Measurements from ENCODE around the gene TMEM240. TPM values are rescaled to one million over a fixed set of nuclear protein-coding genes. Genes with fewer than 3 reads are reported as not detected.
"Not testable (repeated sequence)": the region's sequence is repeated elsewhere in the genome, so short reads cannot be mapped to it uniquely, and the experiment has no call there.

The TMEM240 gene
- total RNA-seq, 2 donors from 2014 or later, result 3.9 to 7.8 TPM

GRCh38 chr1:1510912-1511532, 29.4 kb downstream of the TMEM240 start:
- intact Hi-C loops (cut with DNase I), result no loop called here
- DNase-seq (ENCODE audit: low spot score), result no peak

- DNase-seq (ENCODE audit: low spot score), result not testable (repeated sequence)
- intact Hi-C loops (cut with DNase I), result loop anchor here in 1 of 2 donors (10.0 kb wide), 1 partner anchor 135 kb away; the partner anchor contains the start of gene AURKAIP1
These were observed 31.0 kb downstream of the TMEM240 start for GRCh38 chr1:1509465-1509850.

- intact Hi-C loops (cut with DNase I), result loop anchor here in 1 of 2 donors (10.0 kb wide), 1 partner anchor 134 kb away; the partner anchor contains the start of gene AURKAIP1
These were observed 31.5 kb downstream of the TMEM240 start for GRCh38 chr1:1508775-1509464.

GRCh38 chr1:1507305-1507704, 33.1 kb downstream of the TMEM240 start:
- DNase-seq (ENCODE audit: low spot score), result no peak
- intact Hi-C loops (cut with DNase I), result loop anchor here in 1 of 2 donors (10.0 kb wide), 1 partner anchor 133 kb away; the partner anchor contains the start of gene AURKAIP1

More at GRCh38 chr1:1508775-1509464, 31.5 kb downstream of the TMEM240 start:
- DNase-seq (ENCODE audit: low spot score), result not testable (repeated sequence)

GRCh38 chr1:1505801-1506200, 34.6 kb downstream of the TMEM240 start:
- intact Hi-C loops (cut with DNase I), result loop anchor here in 1 of 2 donors (10.0 kb wide), 1 partner anchor 131 kb away; the partner anchor contains the start of gene AURKAIP1
- DNase-seq (ENCODE audit: low spot score), result not testable (repeated sequence)

GRCh38 chr1:1505366-1505798, 35.0 kb downstream of the TMEM240 start:
- intact Hi-C loops (cut with DNase I), result loop anchor here in 1 of 2 donors (10.0 kb wide), 1 partner anchor 131 kb away; the partner anchor contains the start of gene AURKAIP1
- DNase-seq (ENCODE audit: low spot score), result not testable (repeated sequence)

GRCh38 chr1:1504777-1505365, 35.6 kb downstream of the TMEM240 start:
- DNase-seq (ENCODE audit: low spot score), result peak; percentile 91
- intact Hi-C loops (cut with DNase I), result loop anchor here (5.0 to 10.0 kb wide), 2 partner anchors 63 to 130 kb away; partner anchors contain the start of gene AURKAIP1 (in 1 of the 2)

- intact Hi-C loops (cut with DNase I); DNase-seq (ENCODE audit: low spot score): not testable (repeated sequence)
These were observed 44.9 kb downstream of the TMEM240 start for GRCh38 chr1:1495461-1495975.

GRCh38 chr1:1494311-1494710, 46.1 kb downstream of the TMEM240 start:
- intact Hi-C loops (cut with DNase I), result loop anchor here in 1 of 2 donors (5.0 kb wide), 1 partner anchor 1908 kb away; no protein-coding TSS in a partner anchor
- not testable (repeated sequence) for DNase-seq (ENCODE audit: low spot score)

GRCh38 chr1:1491601-1492000, 48.8 kb downstream of the TMEM240 start:
- DNase-seq (ENCODE audit: low spot score), result no peak
- intact Hi-C loops (cut with DNase I), result loop anchor here in 1 of 2 donors (5.0 kb wide), 1 partner anchor 1911 kb away; no protein-coding TSS in a partner anchor

GRCh38 chr1:1490633-1491230, 49.7 kb downstream of the TMEM240 start:
- intact Hi-C loops (cut with DNase I), result loop anchor here in 1 of 2 donors (5.0 kb wide), 1 partner anchor 1912 kb away; no protein-coding TSS in a partner anchor
- DNase-seq (ENCODE audit: low spot score), result no peak

- intact Hi-C loops (cut with DNase I), result loop anchor here in 1 of 2 donors (5.0 kb wide), 1 partner anchor 1912 kb away; no protein-coding TSS in a partner anchor
- DNase-seq (ENCODE audit: low spot score), result no peak
These were observed 50.6 kb downstream of the TMEM240 start for GRCh38 chr1:1489861-1490260.

- intact Hi-C loops (cut with DNase I), result no loop called here
- no peak for DNase-seq (ENCODE audit: low spot score)
These were observed 51.2 kb downstream of the TMEM240 start for GRCh38 chr1:1489231-1489630.

GRCh38 chr1:1487701-1488100, 52.7 kb downstream of the TMEM240 start:
- intact Hi-C loops (cut with DNase I), result no loop called here

GRCh38 chr1:1485755-1486317, 54.6 kb downstream of the TMEM240 start:
- intact Hi-C loops (cut with DNase I), result not testable (repeated sequence)

More at GRCh38 chr1:1487701-1488100, 52.7 kb downstream of the TMEM240 start:
- no peak for DNase-seq (ENCODE audit: low spot score)

GRCh38 chr1:1484976-1485750, 55.3 kb downstream of the TMEM240 start:
- DNase-seq (ENCODE audit: low spot score); intact Hi-C loops (cut with DNase I): not testable (repeated sequence)

More at GRCh38 chr1:1485755-1486317, 54.6 kb downstream of the TMEM240 start:
- DNase-seq (ENCODE audit: low spot score), result not testable (repeated sequence)

All from posterior vena cava (tissue), 2 donors.